Measurements from ENCODE around the gene CELA2B.
"Not testable (repeated sequence)": the region's sequence is repeated elsewhere in the genome, so short reads cannot be mapped to it uniquely, and the experiment has no call there.

CELA2B gene

DNA sequence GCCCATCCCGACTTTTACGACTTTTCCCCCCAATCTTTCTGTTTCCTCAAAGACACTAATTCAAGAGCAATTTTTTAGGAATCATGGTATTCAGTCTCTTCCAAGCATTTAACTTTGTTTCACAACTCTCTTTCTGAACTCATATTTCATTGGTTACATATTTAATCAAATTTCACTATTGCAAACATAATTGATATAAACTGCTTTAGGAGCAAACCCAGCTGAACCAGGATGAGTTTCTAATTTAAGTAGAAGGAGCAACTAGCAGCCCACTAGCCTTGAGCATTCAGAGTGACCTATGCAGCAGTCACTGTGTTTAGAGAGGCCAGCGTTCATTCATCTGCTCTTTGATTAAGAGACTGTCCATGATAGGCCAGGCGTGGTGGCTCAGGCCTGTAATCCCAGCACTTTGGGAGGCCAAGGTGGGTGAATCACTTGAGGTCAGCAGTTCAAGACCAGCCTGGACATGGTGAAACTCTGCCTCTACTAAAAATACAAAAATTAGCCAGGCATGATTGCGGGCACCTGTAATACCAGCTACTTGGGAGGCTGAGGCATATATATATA is 1.8 kb downstream of the CELA2B start:
- H3K4me3 ChIP-seq (ENCODE audit: severe bottlenecking): no peak overlapping the region
- no peak overlapping the region for H3K27ac ChIP-seq (ENCODE audit: poor library complexity, severe bottlenecking)
- no peaks in the 10 kb centered on the region for H3K27me3 ChIP-seq (ENCODE audit: insufficient read depth, poor library complexity, severe bottlenecking)
- TF ChIP-seq, protein P1, sequence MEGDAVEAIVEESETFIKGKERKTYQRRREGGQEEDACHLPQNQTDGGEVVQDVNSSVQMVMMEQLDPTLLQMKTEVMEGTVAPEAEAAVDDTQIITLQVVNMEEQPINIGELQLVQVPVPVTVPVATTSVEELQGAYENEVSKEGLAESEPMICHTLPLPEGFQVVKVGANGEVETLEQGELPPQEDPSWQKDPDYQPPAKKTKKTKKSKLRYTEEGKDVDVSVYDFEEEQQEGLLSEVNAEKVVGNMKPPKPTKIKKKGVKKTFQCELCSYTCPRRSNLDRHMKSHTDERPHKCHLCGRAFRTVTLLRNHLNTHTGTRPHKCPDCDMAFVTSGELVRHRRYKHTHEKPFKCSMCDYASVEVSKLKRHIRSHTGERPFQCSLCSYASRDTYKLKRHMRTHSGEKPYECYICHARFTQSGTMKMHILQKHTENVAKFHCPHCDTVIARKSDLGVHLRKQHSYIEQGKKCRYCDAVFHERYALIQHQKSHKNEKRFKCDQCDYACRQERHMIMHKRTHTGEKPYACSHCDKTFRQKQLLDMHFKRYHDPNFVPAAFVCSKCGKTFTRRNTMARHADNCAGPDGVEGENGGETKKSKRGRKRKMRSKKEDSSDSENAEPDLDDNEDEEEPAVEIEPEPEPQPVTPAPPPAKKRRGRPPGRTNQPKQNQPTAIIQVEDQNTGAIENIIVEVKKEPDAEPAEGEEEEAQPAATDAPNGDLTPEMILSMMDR (IDR thresholded peaks at IDR 0.05; ENCODE audit: poor library complexity, severe bottlenecking): no peak
- DNase-seq (ENCODE audit: low spot score) (no peak), ATAC-seq (ENCODE audit: low read depth) (no peak)
- H3K4me1 ChIP-seq (ENCODE audit: insufficient read depth, poor library complexity, severe bottlenecking): no peaks in the 10 kb centered on the region
- no peaks in the 10 kb centered on the region for H3K36me3 ChIP-seq (ENCODE audit: low read depth)
- no peaks in the 10 kb centered on the region for H3K9me3 ChIP-seq (ENCODE audit: severe bottlenecking)

GRCh38 chr1:15479654-15480347 is 3.9 kb downstream of the CELA2B start:
- Histone ChIP-seq H3K9me3 (ENCODE audit: severe bottlenecking) (no peaks in the 10 kb centered on the region), H3K4me1 (ENCODE audit: insufficient read depth, poor library complexity, severe bottlenecking) (no peaks in the 10 kb centered on the region), H3K27ac (ENCODE audit: poor library complexity, severe bottlenecking) (no peak overlapping the region), H3K27me3 (ENCODE audit: insufficient read depth, poor library complexity, severe bottlenecking) (no peaks in the 10 kb centered on the region), H3K36me3 (ENCODE audit: low read depth) (no peaks in the 10 kb centered on the region), H3K4me3 (ENCODE audit: severe bottlenecking) (no peak overlapping the region)
- TF ChIP-seq, protein P1 (IDR thresholded peaks at IDR 0.05; ENCODE audit: poor library complexity, severe bottlenecking): no peak
- ATAC-seq (ENCODE audit: low read depth): no peak
- DNase-seq (ENCODE audit: low spot score): no peak

DNA sequence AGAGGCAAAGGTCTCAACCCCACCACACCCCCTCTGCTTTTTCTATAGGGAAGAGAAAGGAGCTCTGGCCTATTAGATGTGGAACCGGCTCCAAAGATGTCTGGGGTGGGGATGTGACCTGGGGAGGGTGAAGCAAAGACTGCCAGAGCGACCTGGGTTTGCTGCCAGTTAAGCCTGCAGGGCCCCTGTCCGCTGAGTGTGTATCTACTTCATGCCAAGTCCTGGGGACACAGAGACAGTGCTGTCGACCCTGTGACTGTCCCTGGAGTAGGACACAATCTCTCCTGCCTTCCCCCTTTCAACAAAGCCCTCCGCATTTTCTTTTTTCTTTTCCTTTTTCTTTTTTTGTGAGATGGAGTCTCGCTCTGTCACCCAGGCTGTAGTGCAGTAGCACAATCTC is 6.6 kb downstream of the CELA2B start:
- H3K4me1 ChIP-seq (ENCODE audit: insufficient read depth, poor library complexity, severe bottlenecking); ATAC-seq (ENCODE audit: low read depth); H3K36me3 ChIP-seq (ENCODE audit: low read depth); H3K27ac ChIP-seq (ENCODE audit: poor library complexity, severe bottlenecking); DNase-seq (ENCODE audit: low spot score); H3K4me3 ChIP-seq (ENCODE audit: severe bottlenecking); H3K27me3 ChIP-seq (ENCODE audit: insufficient read depth, poor library complexity, severe bottlenecking); H3K9me3 ChIP-seq (ENCODE audit: severe bottlenecking): not testable (repeated sequence)

DNA sequence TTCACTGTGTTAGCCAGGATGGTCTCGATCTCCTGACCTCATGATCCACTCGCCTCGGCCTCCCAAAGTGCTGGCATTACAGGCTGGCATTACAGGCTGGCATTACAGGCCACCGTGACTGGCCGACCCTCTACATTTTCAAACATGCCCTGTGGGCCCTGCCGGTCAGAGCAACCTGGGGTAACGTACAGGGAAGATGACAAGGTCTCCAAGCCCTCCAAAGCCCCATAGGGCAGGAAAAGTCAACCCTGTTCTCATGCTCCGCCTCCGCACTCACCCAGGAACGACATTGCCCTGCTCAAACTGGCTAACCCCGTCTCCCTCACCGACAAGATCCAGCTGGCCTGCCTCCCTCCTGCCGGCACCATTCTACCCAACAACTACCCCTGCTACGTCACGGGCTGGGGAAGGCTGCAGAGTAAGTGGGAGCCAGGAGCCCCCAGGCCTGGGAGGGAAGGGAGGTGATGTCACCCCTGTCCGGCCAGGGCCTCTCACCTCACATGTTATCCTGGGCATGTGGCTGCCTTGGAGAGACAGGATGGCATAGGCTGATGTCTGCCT is 7.2 kb downstream of the CELA2B start:
- not testable (repeated sequence) for DNase-seq (ENCODE audit: low spot score); H3K4me1 ChIP-seq (ENCODE audit: insufficient read depth, poor library complexity, severe bottlenecking); H3K9me3 ChIP-seq (ENCODE audit: severe bottlenecking); H3K4me3 ChIP-seq (ENCODE audit: severe bottlenecking); H3K36me3 ChIP-seq (ENCODE audit: low read depth); H3K27me3 ChIP-seq (ENCODE audit: insufficient read depth, poor library complexity, severe bottlenecking); ATAC-seq (ENCODE audit: low read depth); H3K27ac ChIP-seq (ENCODE audit: poor library complexity, severe bottlenecking)

DNA sequence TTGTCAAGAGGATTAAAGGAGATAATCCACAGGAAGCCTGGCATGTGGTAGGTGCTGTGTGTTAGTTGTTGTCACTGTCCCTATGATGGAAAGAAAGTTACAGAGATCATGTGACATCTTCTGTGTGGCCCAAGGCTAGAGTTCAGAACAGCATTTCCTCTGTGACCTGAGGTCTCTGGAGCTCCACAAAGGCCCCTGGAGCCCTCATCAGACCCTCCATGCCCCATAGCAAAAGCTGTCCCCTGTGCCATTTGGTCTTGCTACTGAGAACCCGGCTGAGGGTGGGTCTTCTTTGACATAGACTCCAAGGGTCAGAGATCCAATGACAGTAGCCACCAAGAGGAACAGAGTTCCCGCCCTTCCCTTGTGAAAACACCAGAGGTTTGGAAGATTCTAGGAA is 8.1 kb downstream of the CELA2B start:
- H3K27ac ChIP-seq (ENCODE audit: poor library complexity, severe bottlenecking): no peak overlapping the region
- H3K27me3 ChIP-seq (ENCODE audit: insufficient read depth, poor library complexity, severe bottlenecking): no peaks in the 10 kb centered on the region
- H3K9me3 ChIP-seq (ENCODE audit: severe bottlenecking): no peaks in the 10 kb centered on the region
- DNase-seq (ENCODE audit: low spot score) (no peak), ATAC-seq (ENCODE audit: low read depth) (no peak)
- no peak overlapping the region for H3K4me3 ChIP-seq (ENCODE audit: severe bottlenecking)
- H3K4me1 ChIP-seq (ENCODE audit: insufficient read depth, poor library complexity, severe bottlenecking): no peaks in the 10 kb centered on the region
- TF ChIP-seq, protein P1 (IDR thresholded peaks at IDR 0.05; ENCODE audit: poor library complexity, severe bottlenecking): no peak
- no peaks in the 10 kb centered on the region for H3K36me3 ChIP-seq (ENCODE audit: low read depth)

DNA sequence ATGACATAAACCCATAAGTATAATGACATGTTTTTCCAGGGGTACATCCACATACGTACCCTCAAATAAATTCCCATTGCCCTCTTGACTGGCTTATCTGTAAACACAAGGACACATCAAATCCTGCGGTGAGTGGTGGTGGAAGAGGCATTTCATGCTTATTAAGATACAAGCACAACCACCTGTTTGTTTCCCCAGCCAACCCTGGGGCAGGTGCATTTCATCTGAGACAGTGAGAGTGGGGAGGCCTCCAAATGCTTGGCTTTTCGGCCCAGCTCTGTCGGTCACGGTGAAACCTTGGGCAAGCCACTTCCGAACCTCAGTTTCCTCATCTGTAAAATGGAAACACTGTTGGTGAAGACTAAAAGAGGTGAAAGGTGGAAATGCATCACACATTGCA is 8.5 kb downstream of the CELA2B start:
- DNase-seq (ENCODE audit: low spot score); H3K27ac ChIP-seq (ENCODE audit: poor library complexity, severe bottlenecking); H3K27me3 ChIP-seq (ENCODE audit: insufficient read depth, poor library complexity, severe bottlenecking); ATAC-seq (ENCODE audit: low read depth); H3K36me3 ChIP-seq (ENCODE audit: low read depth); H3K9me3 ChIP-seq (ENCODE audit: severe bottlenecking); H3K4me1 ChIP-seq (ENCODE audit: insufficient read depth, poor library complexity, severe bottlenecking); H3K4me3 ChIP-seq (ENCODE audit: severe bottlenecking): not testable (repeated sequence)

All from RWPE2 (cell line).